Measurements from ENCODE around the gene BCO2.

GRCh38 chr11:112229746-112230433 is 54.6 kb downstream of the BCO2 start:
- TF ChIP-seq CTCF (IDR thresholded peaks at IDR 0.05 in 4 of 5, conservative IDR thresholded peaks at IDR 0.05 in 1 of 5) (no peak), POLR2A (IDR thresholded peaks at IDR 0.05) (no peak)
